Epithelial cell of proximal tubule (primary cell): ENCODE results near the gene DNAH1. TPM values are rescaled to one million over a fixed set of nuclear protein-coding genes. Genes with fewer than 3 reads are reported as not detected.

Experiments
- DNase-seq: peaks from one replicate; pipeline ENCODE4 v3.0.0-alpha.2; 2011; ENCODE audit warnings: low read depth
- H3K4me3 ChIP-seq: 2 replicates; pipeline ENCODE4 v1.5.1; 2011; ENCODE audit warnings: low read depth, mild to moderate bottlenecking, low read length
- CTCF ChIP-seq: conservative IDR thresholded peaks from 2 replicates; pipeline ENCODE4 v1.5.1; 2012; ENCODE audit warnings: low read depth, mild to moderate bottlenecking, low read length
- total RNA-seq: library from RNA; depleted of rRNA; stranded (reverse); fragments of >200 nt; gene quantifications from 2 replicates; pipeline ENCODE4 v1.2.3, GENCODE V29; 2015

DNAH1 gene
- total RNA-seq, 1 donor from 2014 or later: 0.29 TPM

DNA sequence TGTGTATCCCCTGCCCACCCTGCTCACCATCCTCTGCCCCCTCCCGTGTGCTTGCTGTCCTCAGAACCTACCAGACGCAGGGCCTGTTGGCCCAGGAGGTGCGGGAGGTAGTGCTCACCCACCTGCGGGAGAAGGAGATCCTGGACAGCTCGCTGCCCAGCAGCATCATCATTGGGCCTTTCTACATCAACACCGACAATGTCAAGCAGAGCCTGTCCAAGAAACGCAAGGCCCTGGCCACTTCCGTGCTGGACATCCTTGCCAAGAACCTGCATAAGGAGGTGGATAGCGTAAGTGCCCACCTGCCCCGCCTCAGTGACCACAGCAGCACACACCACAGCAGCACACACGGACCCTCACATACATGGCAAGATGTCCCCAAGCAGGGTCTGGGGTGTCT lies 33.0 kb downstream of the DNAH1 start:
- H3K4me3 ChIP-seq: no peak overlapping the region
- no peak for DNase-seq
- no peak for TF ChIP-seq CTCF

- no peak for DNase-seq
- no peak overlapping the region for H3K4me3 ChIP-seq
- no peak for TF ChIP-seq CTCF
Measured at GRCh38 chr3:52349611-52350395, 33.7 kb downstream of the DNAH1 start.

- H3K4me3 ChIP-seq: no peak overlapping the region
- TF ChIP-seq CTCF: no peak
- no peak for DNase-seq
Measured at GRCh38 chr3:52350416-52350815, 34.3 kb downstream of the DNAH1 start.

DNA sequence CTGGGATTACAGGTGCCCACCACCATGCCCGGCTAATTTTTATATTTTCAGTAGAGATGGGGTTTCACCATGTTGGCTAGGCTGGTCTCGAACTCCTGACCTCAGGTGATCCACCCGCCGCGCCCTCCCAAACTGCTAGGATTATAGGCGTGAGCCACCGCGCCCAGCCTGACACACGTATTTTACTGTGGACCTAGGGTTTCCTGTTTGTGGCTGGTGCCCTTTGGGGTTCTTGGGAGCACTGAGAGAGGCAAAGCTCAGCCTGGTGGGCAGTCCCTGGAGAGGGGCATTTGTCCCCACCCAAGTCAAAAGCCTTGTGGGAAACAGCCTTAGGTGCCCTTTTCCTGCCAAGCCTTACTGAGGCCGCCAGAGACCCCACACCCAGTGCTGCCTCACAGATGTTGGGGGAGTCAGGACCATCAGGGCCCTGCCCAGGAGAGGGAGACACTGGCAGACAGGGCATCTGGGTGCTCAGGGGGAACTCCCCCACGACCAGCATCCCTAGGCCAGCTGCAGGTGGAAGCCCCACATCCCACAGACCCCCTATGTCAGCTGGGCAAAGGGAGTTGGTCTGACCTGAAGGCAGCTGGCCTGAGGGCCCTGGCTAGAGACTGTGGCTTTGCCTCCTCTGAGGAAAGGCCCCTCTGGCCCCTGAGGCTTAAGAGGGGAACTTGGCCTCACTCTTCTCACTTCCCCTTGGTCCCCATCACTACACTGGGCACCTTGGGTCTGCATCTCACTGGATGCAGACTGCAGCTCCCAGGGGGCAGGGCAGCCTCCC lies 35.1 kb downstream of the DNAH1 start:
- no peak for TF ChIP-seq CTCF
- no peak overlapping the region for H3K4me3 ChIP-seq
- DNase-seq: no peak

DNA sequence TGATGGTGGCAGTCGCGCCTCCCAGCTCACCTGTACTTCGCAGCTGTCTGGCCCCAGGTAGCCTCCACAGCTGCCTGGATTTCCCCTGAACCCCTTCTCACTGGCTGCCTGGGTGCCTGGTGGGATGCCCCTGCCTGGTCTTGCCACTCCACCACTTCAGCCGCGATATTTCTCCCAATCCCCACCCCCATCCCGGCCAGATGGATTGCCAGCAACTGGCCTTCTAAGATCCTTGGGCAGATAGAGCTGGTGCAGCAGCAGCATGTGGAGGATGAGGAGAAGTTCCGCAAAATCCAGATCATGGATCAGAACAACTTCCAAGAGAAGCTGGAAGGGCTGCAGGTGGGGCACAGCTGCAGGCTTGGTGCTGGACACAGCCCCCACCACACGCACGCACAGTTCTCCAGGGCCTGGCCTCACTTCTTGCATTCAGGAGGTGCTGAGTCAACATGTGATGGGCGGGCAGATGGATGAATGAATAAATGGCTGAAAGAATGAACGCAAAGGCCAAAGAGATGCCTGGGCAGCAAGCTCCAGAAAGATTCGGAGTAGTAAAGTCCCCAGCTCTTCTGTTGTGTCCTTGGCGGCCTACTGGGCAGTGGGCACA lies 35.7 kb downstream of the DNAH1 start:
- H3K4me3 ChIP-seq: no peak overlapping the region
- no peak for TF ChIP-seq CTCF
- DNase-seq: no peak

DNA sequence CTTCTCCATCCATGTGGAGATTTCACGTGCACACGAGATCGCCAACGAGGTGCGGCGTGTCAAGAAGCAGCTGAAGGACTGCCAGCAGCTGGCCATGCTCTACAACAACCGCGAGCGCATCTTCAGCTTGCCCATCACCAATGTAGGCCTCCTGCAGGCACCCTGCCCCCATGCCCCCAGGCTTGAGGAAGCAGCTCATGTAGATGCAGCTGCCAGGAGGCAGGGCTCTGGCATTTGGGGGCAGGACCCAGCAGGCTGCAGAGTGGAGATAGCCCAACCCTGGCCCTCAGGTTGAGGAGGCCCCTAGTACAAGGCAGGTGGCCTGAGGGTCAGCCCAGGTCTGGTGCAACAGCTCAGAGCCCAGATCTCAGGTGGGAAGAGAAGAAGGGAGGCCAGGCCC lies 36.4 kb downstream of the DNAH1 start:
- H3K4me3 ChIP-seq: no peak overlapping the region
- no peak for TF ChIP-seq CTCF
- DNase-seq: no peak
